ENCODE results near the gene MEF2C. TPM values are rescaled to one million over a fixed set of nuclear protein-coding genes. Genes with fewer than 3 reads are reported as not detected.

The MEF2C gene
- polyA plus RNA-seq, 3 donors, result 32.0 to 89.3 (median 88.3) TPM

DNA sequence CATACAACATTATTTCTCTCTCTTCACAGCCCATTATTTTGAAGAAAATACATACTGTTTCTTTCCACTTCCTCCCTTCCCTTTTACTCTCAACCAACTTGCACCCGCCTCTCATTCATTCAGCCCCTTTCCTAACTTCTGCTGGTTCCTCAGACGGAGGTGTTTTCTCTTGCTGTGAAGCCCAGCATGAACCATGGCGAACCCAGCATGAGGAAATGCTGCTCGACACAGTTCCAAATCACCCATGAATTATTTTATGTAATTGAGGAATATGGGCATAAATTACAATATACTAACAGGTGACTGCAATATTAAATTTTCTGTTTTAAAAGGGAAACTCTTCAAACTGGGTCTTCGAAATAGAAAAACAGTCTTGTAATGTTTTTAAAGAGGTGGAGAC lies 124.8 kb downstream of the MEF2C start:
- Histone ChIP-seq H3K36me3 (replicated peaks in 1 of 2; ENCODE audit: control insufficient read depth in 1 of 2, insufficient read depth in 2 of 2, low read length in 2 of 2) (peaks cover 34 to 73% of the 10 kb centered on the region in 2 donors), H3K4me2 (replicated peaks; ENCODE audit: extremely low read depth, low read length, poor library complexity, severe bottlenecking) (no peak overlapping the region)

GRCh38 chr5:88756953-88757352 lies 126.0 kb downstream of the MEF2C start:
- H3K4me3 ChIP-seq (replicated peaks in 1 of 3; ENCODE audit: low read depth in 2 of 3, low read length in 3 of 3), result no peak overlapping the region
- no peaks in the 10 kb centered on the region for H3K27me3 ChIP-seq (ENCODE audit: control insufficient read depth in 2 of 2, insufficient read depth in 2 of 2, low read length in 2 of 2)
- no peaks in the 10 kb centered on the region for H3K79me2 ChIP-seq (ENCODE audit: insufficient read depth, low read length)
- H3K36me3 ChIP-seq (replicated peaks in 1 of 2; ENCODE audit: control insufficient read depth in 1 of 2, insufficient read depth in 2 of 2, low read length in 2 of 2), result peaks cover 38 to 84% of the 10 kb centered on the region in 2 donors
- peaks cover 0 to 3% (median 0%) of the 10 kb centered on the region in 7 donors for H3K9me3 Mint-ChIP-seq
- peak overlapping the region in 1 of 7 donors; percentile 2 for H3K27ac Mint-ChIP-seq
- 90% methylated on average over 2 of the region's 3 CpGs for WGBS (ENCODE audit: insufficient coverage)
- intact Hi-C loops (cut with micrococcal nuclease), result no loop called here
- no peak for TF ChIP-seq CTCF (IDR thresholded peaks at IDR 0.05)
- H3K9ac ChIP-seq (ENCODE audit: insufficient read depth, low read length, poor library complexity, severe bottlenecking), result no peak overlapping the region
- no peaks in the 10 kb centered on the region for H3K9me3 ChIP-seq (replicated peaks in 1 of 2; ENCODE audit: control insufficient read depth in 1 of 2, insufficient read depth in 1 of 2, low read length in 2 of 2)
- peaks cover 73 to 78% of the 10 kb centered on the region in 2 donors for H3K36me3 Mint-ChIP-seq
- no peak overlapping the region for H2AFZ ChIP-seq (ENCODE audit: insufficient read depth, low read depth, low read length, poor library complexity, severe bottlenecking)
- H4K20me1 ChIP-seq (ENCODE audit: insufficient read depth, low read length), result peaks cover 10% of the 10 kb centered on the region
- H3K4me1 Mint-ChIP-seq, result peaks cover 20% of the 10 kb centered on the region
- no peak overlapping the region for H3K4me2 ChIP-seq (replicated peaks; ENCODE audit: extremely low read depth, low read length, poor library complexity, severe bottlenecking)
- DNase-seq, result no peak
- no peak overlapping the region for H3K4me3 Mint-ChIP-seq
- peaks cover 0 to 3% (median 0%) of the 10 kb centered on the region in 3 donors for H3K27me3 Mint-ChIP-seq (ENCODE audit: low read depth in 3 of 3)
- H3K27ac ChIP-seq (ENCODE audit: low read depth in 1 of 2, low read length in 2 of 2), result no peak overlapping the region
- peaks cover 17% of the 10 kb centered on the region in 2 donors for H3K4me1 ChIP-seq (ENCODE audit: control insufficient read depth in 1 of 2, insufficient read depth in 2 of 2, low read length in 2 of 2)

More for the DNA sequence above, 124.8 kb downstream of the MEF2C start:
- no peak overlapping the region for H3K4me3 ChIP-seq (replicated peaks in 1 of 3; ENCODE audit: low read depth in 2 of 3, low read length in 3 of 3)
- H2AFZ ChIP-seq (ENCODE audit: insufficient read depth, low read depth, low read length, poor library complexity, severe bottlenecking), result no peak overlapping the region
- TF ChIP-seq CTCF (IDR thresholded peaks at IDR 0.05), result no peak
- Mint-ChIP-seq H3K4me1 (peaks cover 24% of the 10 kb centered on the region), H3K9me3 (peaks cover 0 to 3% (median 0%) of the 10 kb centered on the region in 7 donors), H3K27ac (peak overlapping the region in 2 of 7 donors; percentile 38 to 79), H3K27me3 (ENCODE audit: low read depth in 3 of 3) (peaks cover 0 to 3% (median 0%) of the 10 kb centered on the region in 3 donors), H3K36me3 (peaks cover 65 to 67% of the 10 kb centered on the region in 2 donors), H3K4me3 (no peak overlapping the region)
- H3K4me1 ChIP-seq (ENCODE audit: control insufficient read depth in 1 of 2, insufficient read depth in 2 of 2, low read length in 2 of 2), result peaks cover 20 to 22% of the 10 kb centered on the region in 2 donors
- no peaks in the 10 kb centered on the region for H3K27me3 ChIP-seq (ENCODE audit: control insufficient read depth in 2 of 2, insufficient read depth in 2 of 2, low read length in 2 of 2)
- no peaks in the 10 kb centered on the region for H3K9me3 ChIP-seq (replicated peaks in 1 of 2; ENCODE audit: control insufficient read depth in 1 of 2, insufficient read depth in 1 of 2, low read length in 2 of 2)
- WGBS (ENCODE audit: insufficient coverage), result 86% methylated on average over 1 of the region's 5 CpGs
- peaks cover 11% of the 10 kb centered on the region for H4K20me1 ChIP-seq (ENCODE audit: insufficient read depth, low read length)
- intact Hi-C loops (cut with micrococcal nuclease), result no loop called here
- no peaks in the 10 kb centered on the region for H3K79me2 ChIP-seq (ENCODE audit: insufficient read depth, low read length)
- H3K27ac ChIP-seq (ENCODE audit: low read depth in 1 of 2, low read length in 2 of 2), result no peak overlapping the region
- H3K9ac ChIP-seq (ENCODE audit: insufficient read depth, low read length, poor library complexity, severe bottlenecking), result no peak overlapping the region
- no peak for DNase-seq

Measured in CD14-positive monocyte (primary cell).